ENCODE measurements around the gene OTOG. TPM values are rescaled to one million over a fixed set of nuclear protein-coding genes. Genes with fewer than 3 reads are reported as not detected.

Gene OTOG
- total RNA-seq, 2 experiments from 2014 or later, result not detected

- Mint-ChIP-seq H3K27me3 (peaks cover 16% of the 10 kb centered on the region), H3K4me1 (peaks cover 5% of the 10 kb centered on the region), H3K36me3 (ENCODE audit: low read depth) (no peaks in the 10 kb centered on the region), H3K27ac (no peak overlapping the region), H3K9me3 (no peaks in the 10 kb centered on the region), H3K4me3 (no peak overlapping the region)
- ChIA-PET CTCF (no interaction called here), POLR2A (no interaction called here)
- no peak for DNase-seq
Observed at GRCh38 chr11:17550450-17551346, 3.6 kb downstream of the OTOG start.

- POLR2A ChIA-PET, result no interaction called here
- no peak overlapping the region for H3K4me3 Mint-ChIP-seq
- H3K9me3 Mint-ChIP-seq, result no peaks in the 10 kb centered on the region
- no peaks in the 10 kb centered on the region for H3K36me3 Mint-ChIP-seq (ENCODE audit: low read depth)
- no peak for DNase-seq
- peaks cover 8% of the 10 kb centered on the region for H3K27me3 Mint-ChIP-seq
- peaks cover 5% of the 10 kb centered on the region for H3K4me1 Mint-ChIP-seq
- no peak overlapping the region for H3K27ac Mint-ChIP-seq
- CTCF ChIA-PET, result no interaction called here
Observed at GRCh38 chr11:17551347-17552040, 4.4 kb downstream of the OTOG start.

GRCh38 chr11:17552041-17552355 is 4.9 kb downstream of the OTOG start:
- DNase-seq, result no peak
- Mint-ChIP-seq H3K27me3 (peaks cover 5% of the 10 kb centered on the region), H3K27ac (no peak overlapping the region), H3K36me3 (ENCODE audit: low read depth) (no peaks in the 10 kb centered on the region), H3K9me3 (no peaks in the 10 kb centered on the region), H3K4me1 (peaks cover 5% of the 10 kb centered on the region), H3K4me3 (no peak overlapping the region)
- POLR2A ChIA-PET, result no interaction called here
- CTCF ChIA-PET, result interaction anchor here (0.8 kb wide), 1 partner anchor 25 kb away, joined by 3 read pairs; no protein-coding TSS in a partner anchor

DNA sequence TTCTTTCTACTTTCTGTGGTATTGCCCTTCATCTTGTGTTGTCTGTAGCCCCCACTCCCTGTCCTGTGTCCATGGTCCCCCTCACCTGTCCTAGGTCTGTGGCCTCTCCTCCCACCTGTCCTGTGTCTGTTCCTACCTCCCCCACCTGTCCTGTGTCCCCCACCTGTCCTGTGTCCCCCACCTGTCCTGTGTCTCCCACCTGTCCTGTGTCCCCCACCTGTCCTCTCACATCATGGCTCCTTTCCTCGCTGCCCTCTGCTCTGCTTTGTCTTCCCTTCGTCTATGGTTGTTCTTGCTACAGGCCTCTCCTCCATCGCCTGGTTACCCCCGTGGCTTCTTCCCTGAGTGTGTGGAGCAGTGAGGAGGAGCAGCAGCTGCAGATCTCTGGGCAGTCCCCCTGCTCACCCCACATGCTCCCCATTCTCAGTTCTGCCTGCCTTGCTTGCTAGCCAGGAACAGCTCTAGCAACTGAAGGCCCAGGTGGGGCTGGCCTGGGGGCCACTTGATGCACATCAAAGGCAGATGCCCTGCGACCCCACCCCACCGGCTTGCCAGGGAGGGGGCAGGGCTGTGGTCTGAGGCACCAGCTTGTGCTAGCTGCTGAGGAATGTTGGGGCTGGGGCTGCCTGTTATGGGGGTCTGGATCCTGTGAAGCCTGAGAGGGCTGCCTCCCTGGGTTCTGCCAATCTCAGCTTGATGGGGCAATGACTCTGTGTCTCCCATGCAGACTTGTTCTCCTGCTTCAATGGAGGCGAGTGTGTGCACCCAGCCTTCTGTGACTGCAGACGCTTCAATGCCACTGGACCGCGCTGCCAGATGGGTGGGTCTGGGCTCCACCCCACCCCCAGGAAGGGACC is 5.6 kb downstream of the OTOG start:
- CTCF ChIA-PET, result interaction anchor here (0.8 kb wide), 1 partner anchor 25 kb away, joined by 3 read pairs; no protein-coding TSS in a partner anchor
- Mint-ChIP-seq H3K27ac (no peak overlapping the region), H3K27me3 (peaks cover under 1% of the 10 kb centered on the region)

DNA sequence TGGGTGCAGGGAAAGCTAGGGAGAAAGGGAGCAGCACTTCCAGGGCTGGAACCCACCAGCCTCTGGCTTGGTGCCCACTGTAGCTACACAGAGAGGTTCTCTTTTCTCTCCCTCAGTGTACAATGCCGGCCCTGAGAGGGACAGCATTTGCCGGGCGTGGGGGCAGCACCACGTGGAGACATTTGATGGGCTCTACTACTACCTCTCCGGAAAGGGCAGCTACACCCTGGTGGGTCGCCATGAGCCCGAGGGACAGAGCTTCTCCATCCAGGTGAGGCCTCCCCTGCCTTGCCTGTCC is 6.1 kb downstream of the OTOG start:
- Mint-ChIP-seq H3K27ac (no peak overlapping the region), H3K27me3 (no peaks in the 10 kb centered on the region), H3K4me3 (no peak overlapping the region), H3K9me3 (no peaks in the 10 kb centered on the region), H3K36me3 (ENCODE audit: low read depth) (no peaks in the 10 kb centered on the region), H3K4me1 (peaks cover 5% of the 10 kb centered on the region)
- no peak for DNase-seq
- ChIA-PET POLR2A (no interaction called here), CTCF (no interaction called here)

More for the DNA sequence above, 5.6 kb downstream of the OTOG start:
- Mint-ChIP-seq H3K4me3 (no peak overlapping the region), H3K4me1 (peaks cover 5% of the 10 kb centered on the region), H3K9me3 (no peaks in the 10 kb centered on the region), H3K36me3 (ENCODE audit: low read depth) (no peaks in the 10 kb centered on the region)
- DNase-seq, result no peak
- POLR2A ChIA-PET, result no interaction called here

- peaks cover 5% of the 10 kb centered on the region for H3K4me1 Mint-ChIP-seq
- no peak overlapping the region for H3K4me3 Mint-ChIP-seq
- DNase-seq, result no peak
- H3K27ac Mint-ChIP-seq, result no peak overlapping the region
- ChIA-PET CTCF (no interaction called here), POLR2A (no interaction called here)
- H3K36me3 Mint-ChIP-seq (ENCODE audit: low read depth), result no peaks in the 10 kb centered on the region
- H3K9me3 Mint-ChIP-seq, result no peaks in the 10 kb centered on the region
- H3K27me3 Mint-ChIP-seq, result no peaks in the 10 kb centered on the region
Observed at GRCh38 chr11:17554487-17554886, 7.4 kb downstream of the OTOG start.

GRCh38 chr11:17556999-17557398 is 9.9 kb downstream of the OTOG start:
- H3K36me3 Mint-ChIP-seq (ENCODE audit: low read depth), result no peaks in the 10 kb centered on the region
- no peak overlapping the region for H3K4me3 Mint-ChIP-seq
- no peaks in the 10 kb centered on the region for H3K4me1 Mint-ChIP-seq
- POLR2A ChIA-PET, result no interaction called here
- no peaks in the 10 kb centered on the region for H3K27me3 Mint-ChIP-seq
- H3K9me3 Mint-ChIP-seq, result no peaks in the 10 kb centered on the region
- no peak for DNase-seq
- no peak overlapping the region for H3K27ac Mint-ChIP-seq
- CTCF ChIA-PET, result no interaction called here

- Mint-ChIP-seq H3K4me3 (no peak overlapping the region), H3K9me3 (no peaks in the 10 kb centered on the region), H3K27me3 (no peaks in the 10 kb centered on the region), H3K36me3 (ENCODE audit: low read depth) (no peaks in the 10 kb centered on the region), H3K27ac (no peak overlapping the region), H3K4me1 (no peaks in the 10 kb centered on the region)
- ChIA-PET CTCF (no interaction called here), POLR2A (no interaction called here)
- no peak for DNase-seq
Observed at GRCh38 chr11:17558025-17558780, 11.1 kb downstream of the OTOG start.

DNA sequence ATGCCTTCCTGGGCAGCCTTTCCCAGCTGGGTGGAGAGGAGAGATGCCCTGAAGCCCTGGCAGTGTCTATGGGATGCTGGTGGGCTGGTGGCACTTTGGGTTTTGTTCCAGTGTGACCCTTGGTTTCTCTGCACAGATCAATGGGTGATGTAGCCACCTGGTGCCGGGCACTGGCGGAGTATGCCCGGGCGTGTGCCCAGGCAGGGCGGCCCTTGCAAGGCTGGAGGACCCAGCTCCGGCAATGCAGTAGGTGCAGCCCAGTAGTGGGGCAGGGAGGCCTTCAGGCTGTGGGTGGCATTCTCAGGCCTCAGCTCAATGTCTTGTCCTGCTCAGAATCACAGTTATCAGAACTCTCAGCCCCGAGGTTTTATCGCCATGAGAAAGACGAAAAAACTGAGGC is 11.9 kb downstream of the OTOG start:
- POLR2A ChIA-PET, result no interaction called here
- Mint-ChIP-seq H3K4me3 (no peak overlapping the region), H3K9me3 (no peaks in the 10 kb centered on the region)

GRCh38 chr11:17559341-17560087 is 12.5 kb downstream of the OTOG start:
- ChIA-PET CTCF (no interaction called here), POLR2A (no interaction called here)
- H3K4me1 Mint-ChIP-seq, result no peaks in the 10 kb centered on the region
- H3K9me3 Mint-ChIP-seq, result no peaks in the 10 kb centered on the region
- H3K27ac Mint-ChIP-seq, result no peak overlapping the region
- no peak overlapping the region for H3K4me3 Mint-ChIP-seq
- no peaks in the 10 kb centered on the region for H3K27me3 Mint-ChIP-seq
- no peak for DNase-seq
- H3K36me3 Mint-ChIP-seq (ENCODE audit: low read depth), result no peaks in the 10 kb centered on the region

More for the DNA sequence above, 11.9 kb downstream of the OTOG start:
- DNase-seq, result no peak
- Mint-ChIP-seq H3K4me1 (no peaks in the 10 kb centered on the region), H3K27me3 (no peaks in the 10 kb centered on the region), H3K36me3 (ENCODE audit: low read depth) (no peaks in the 10 kb centered on the region), H3K27ac (no peak overlapping the region)
- CTCF ChIA-PET, result no interaction called here

- Mint-ChIP-seq H3K27me3 (no peaks in the 10 kb centered on the region), H3K4me3 (no peak overlapping the region), H3K27ac (no peak overlapping the region), H3K4me1 (no peaks in the 10 kb centered on the region), H3K9me3 (no peaks in the 10 kb centered on the region), H3K36me3 (ENCODE audit: low read depth) (no peaks in the 10 kb centered on the region)
- ChIA-PET POLR2A (no interaction called here), CTCF (no interaction called here)
- DNase-seq, result no peak
Observed at GRCh38 chr11:17560281-17561110, 13.4 kb downstream of the OTOG start.

DNA sequence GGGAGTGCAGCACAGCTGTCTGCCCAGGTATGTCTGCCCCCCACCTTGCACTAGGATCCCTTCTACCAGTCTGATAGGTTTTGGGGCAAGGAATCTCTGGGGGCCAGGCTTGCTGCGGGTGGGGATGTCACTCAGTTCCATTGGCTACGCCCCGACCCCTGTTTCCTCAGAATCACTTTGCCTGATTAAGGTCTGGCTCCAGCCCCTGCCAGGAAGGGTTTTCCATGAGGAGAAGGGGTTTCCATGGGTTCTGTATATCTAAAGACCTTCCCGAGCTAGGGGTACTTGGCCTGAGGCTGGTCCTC is 14.0 kb downstream of the OTOG start:
- Mint-ChIP-seq H3K9me3 (no peaks in the 10 kb centered on the region), H3K4me3 (no peak overlapping the region), H3K4me1 (no peaks in the 10 kb centered on the region), H3K36me3 (ENCODE audit: low read depth) (no peaks in the 10 kb centered on the region), H3K27ac (no peak overlapping the region), H3K27me3 (no peaks in the 10 kb centered on the region)
- no peak for DNase-seq
- CTCF ChIA-PET, result no interaction called here
- POLR2A ChIA-PET, result no interaction called here

Measured in activated CD4-positive, alpha-beta T cell treated with anti-CD3 and anti-CD28 coated beads, Interleukin-2, amount 10 ng/mL, durations not matched to agents 7 days and 5 days (primary cell).